ENCODE data around the gene VWF.

DNA sequence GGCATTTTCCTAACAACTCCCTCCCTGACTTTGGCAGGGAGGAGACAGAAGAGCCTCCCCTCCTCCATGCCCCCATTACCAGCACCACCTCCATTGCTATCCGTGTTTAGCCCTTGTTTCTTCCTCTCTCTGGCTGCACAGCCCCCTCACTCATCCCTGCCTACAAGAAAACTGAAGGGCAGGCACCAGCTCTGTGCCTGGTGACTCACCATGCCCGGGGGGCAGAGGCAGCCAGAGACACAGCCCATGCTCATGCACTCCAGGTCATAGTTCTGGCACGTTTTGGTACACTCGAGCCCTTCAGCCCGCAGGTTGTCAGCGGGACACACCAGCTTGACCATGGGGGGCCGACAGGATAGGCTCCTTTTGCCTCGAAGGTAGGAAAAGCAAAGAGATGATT lies 80.4 kb downstream of the VWF start:
- TF ChIP-seq, protein P1, sequence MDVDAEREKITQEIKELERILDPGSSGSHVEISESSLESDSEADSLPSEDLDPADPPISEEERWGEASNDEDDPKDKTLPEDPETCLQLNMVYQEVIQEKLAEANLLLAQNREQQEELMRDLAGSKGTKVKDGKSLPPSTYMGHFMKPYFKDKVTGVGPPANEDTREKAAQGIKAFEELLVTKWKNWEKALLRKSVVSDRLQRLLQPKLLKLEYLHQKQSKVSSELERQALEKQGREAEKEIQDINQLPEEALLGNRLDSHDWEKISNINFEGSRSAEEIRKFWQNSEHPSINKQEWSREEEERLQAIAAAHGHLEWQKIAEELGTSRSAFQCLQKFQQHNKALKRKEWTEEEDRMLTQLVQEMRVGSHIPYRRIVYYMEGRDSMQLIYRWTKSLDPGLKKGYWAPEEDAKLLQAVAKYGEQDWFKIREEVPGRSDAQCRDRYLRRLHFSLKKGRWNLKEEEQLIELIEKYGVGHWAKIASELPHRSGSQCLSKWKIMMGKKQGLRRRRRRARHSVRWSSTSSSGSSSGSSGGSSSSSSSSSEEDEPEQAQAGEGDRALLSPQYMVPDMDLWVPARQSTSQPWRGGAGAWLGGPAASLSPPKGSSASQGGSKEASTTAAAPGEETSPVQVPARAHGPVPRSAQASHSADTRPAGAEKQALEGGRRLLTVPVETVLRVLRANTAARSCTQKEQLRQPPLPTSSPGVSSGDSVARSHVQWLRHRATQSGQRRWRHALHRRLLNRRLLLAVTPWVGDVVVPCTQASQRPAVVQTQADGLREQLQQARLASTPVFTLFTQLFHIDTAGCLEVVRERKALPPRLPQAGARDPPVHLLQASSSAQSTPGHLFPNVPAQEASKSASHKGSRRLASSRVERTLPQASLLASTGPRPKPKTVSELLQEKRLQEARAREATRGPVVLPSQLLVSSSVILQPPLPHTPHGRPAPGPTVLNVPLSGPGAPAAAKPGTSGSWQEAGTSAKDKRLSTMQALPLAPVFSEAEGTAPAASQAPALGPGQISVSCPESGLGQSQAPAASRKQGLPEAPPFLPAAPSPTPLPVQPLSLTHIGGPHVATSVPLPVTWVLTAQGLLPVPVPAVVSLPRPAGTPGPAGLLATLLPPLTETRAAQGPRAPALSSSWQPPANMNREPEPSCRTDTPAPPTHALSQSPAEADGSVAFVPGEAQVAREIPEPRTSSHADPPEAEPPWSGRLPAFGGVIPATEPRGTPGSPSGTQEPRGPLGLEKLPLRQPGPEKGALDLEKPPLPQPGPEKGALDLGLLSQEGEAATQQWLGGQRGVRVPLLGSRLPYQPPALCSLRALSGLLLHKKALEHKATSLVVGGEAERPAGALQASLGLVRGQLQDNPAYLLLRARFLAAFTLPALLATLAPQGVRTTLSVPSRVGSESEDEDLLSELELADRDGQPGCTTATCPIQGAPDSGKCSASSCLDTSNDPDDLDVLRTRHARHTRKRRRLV (CRISPR knock-in tag; IDR thresholded peaks at IDR 0.05): no peak
- TF ChIP-seq GATAD2A (CRISPR knock-in tag; IDR thresholded peaks at IDR 0.05): no peak
- no peak for TF ChIP-seq POLR2AphosphoS5 (IDR thresholded peaks at IDR 0.05; ENCODE audit: low read depth, low read length)
- no peak for TF ChIP-seq ZNF33B (CRISPR knock-in tag; IDR thresholded peaks at IDR 0.05)
- TF ChIP-seq ZNF264 (CRISPR knock-in tag; IDR thresholded peaks at IDR 0.05): no peak
- no peak for TF ChIP-seq MYC (CRISPR knock-in tag; IDR thresholded peaks at IDR 0.05; ENCODE audit: borderline replicate concordance)
- TF ChIP-seq PCBP1 (IDR thresholded peaks at IDR 0.05; ENCODE audit: borderline replicate concordance, low read depth, low read length): no peak

Data from HepG2 (cell line).